NCI-H1105 treated with DMSO at 0.1 percent for 48 hours (cell line): ENCODE data around the gene RBFOX2.

Experiments used
- DNase-seq: peaks from one replicate; lab custom pipeline; 2025; lab: John Stamatoyannopoulos, UW

RBFOX2 gene

DNA sequence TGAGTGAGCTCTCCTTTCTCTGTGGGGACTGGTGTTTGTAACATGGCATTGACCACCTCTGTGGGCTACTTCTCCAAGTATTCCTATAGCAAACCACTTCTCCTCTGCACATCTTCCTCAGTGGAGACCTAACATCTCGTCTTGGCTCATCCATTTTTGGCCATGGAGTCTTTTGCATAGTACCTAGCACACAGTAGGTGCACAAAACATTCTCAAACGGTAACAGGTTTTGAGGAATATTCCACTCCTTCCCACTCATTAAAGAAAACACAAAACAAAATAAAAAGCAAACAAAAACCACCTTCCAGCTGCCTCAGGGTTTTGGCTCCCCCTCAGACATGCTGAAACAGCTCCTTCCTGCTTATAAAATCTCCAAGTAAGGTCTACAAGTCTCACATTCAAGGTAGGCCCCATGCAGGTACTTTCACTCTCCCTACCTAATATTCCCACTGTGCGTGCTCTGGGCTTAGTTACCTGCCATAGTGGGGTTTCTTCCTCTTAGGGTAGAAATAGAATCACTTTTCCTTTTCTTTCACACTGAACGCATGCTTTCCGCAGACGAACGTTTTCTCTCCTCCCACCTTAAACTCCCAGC, 132.4 kb downstream of the RBFOX2 start:
- no peak for DNase-seq

DNA sequence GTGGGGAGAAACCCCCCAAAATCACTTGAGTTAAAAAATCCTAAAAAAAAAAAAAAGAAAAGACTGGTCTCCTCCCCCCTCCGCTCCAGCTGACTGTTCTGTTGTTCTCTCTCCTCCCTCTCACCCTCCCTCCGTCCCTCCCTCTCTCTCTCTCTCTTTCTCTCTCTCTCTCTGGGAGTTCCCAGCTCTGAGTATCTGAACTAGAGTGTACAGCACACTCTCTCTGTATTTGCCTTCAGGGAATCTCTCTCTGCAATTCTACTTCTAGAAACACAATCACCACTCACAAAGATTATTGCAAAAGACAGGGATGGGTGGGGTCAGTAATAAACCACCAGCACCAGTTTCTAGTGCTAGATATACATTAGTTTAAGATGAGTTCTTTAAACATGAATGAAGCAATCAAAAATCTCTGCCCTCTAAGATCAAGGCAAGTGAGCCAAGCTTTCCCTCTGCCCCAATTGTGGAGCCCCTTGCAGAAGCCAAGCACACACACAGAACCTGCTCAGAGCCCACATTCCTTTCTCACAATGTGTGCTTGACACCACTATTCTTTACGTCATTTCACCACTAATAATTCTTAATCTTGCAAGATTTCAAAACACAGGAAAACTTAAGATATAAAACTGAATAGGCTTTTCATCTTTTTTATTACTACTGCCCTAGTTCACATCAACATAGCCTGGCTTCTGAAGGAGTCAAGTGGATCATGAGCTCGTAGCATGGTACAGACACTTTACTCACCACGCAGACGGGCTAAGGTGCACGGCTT, 133.5 kb downstream of the RBFOX2 start:
- no peak for DNase-seq

GRCh38 chr22:35894464-35894878, 134.2 kb downstream of the RBFOX2 start:
- DNase-seq: no peak

GRCh38 chr22:35893698-35894097, 134.9 kb downstream of the RBFOX2 start:
- DNase-seq: no peak

DNA sequence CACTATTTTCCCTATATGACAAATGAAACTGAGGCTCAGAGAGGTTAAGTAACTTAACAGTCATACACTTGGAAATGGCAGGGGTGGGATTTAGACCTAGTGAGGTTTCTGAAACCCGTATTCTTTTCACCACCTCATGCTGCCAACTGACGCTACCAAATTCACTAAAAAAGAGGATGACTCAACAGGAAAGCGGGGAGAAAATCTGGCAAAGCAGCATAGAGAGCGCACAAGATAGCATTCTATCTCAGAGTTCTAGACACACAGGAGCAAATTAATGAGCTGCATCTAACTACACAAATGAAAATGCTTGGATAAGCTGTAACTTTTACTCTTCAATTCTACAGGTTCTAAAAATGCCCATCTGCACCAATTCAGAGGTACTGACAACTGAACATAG, 136.4 kb downstream of the RBFOX2 start:
- DNase-seq: no peak

GRCh38 chr22:35891442-35891841, 137.2 kb downstream of the RBFOX2 start:
- no peak for DNase-seq

GRCh38 chr22:35889071-35889470, 139.6 kb downstream of the RBFOX2 start:
- no peak for DNase-seq

- DNase-seq: no peak
These were observed 140.3 kb downstream of the RBFOX2 start for GRCh38 chr22:35888181-35888870.

GRCh38 chr22:35887296-35887875, 141.2 kb downstream of the RBFOX2 start:
- DNase-seq: no peak

DNA sequence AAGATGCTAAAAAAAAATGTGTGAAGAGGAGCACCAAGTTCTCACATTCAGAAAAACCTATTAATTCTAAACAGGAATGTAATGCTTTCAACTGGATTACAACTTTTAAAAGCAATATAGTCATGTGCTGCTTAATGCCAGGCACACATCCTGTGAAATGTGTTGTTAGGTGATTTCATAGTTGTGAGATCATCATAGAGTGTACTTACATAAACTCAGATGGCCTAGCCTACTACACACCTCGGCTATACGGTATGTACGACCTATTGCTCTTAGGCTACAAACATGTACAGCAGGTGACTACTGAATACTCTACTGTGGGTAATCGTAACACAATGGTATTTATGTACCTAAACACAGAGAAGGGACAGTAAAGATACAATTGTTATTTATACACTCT, 142.3 kb downstream of the RBFOX2 start:
- no peak for DNase-seq

- DNase-seq: no peak
These were observed 144.1 kb downstream of the RBFOX2 start for GRCh38 chr22:35884529-35884928.

DNA sequence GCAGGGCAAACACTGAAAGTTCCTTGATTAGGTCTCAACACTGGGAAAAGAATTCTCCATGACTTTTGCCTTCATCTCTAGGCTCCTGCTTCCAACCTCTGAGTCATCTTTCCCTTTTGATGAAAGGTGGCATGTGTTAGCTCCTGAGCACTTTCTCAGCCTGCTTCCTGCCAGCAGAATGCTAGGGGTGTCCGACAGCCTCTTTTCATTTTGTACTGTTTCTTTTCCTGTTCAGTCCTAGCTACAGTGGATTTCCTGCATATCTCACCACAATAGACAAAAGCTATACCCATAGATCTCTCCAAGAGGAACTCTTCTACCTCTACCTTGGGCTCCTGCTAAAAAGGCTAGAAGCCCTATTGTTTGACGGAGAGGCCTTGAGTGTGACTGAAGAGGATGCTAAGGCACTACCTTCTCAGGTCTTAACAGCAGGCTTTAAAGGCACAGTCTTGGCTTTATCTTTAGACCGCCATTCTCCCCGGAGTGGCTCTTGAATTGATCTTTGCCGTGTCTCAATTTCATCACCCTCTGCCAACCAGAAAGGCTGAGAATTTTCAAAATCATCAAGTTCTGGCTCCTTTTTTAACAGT, 145.5 kb downstream of the RBFOX2 start:
- no peak for DNase-seq

DNA sequence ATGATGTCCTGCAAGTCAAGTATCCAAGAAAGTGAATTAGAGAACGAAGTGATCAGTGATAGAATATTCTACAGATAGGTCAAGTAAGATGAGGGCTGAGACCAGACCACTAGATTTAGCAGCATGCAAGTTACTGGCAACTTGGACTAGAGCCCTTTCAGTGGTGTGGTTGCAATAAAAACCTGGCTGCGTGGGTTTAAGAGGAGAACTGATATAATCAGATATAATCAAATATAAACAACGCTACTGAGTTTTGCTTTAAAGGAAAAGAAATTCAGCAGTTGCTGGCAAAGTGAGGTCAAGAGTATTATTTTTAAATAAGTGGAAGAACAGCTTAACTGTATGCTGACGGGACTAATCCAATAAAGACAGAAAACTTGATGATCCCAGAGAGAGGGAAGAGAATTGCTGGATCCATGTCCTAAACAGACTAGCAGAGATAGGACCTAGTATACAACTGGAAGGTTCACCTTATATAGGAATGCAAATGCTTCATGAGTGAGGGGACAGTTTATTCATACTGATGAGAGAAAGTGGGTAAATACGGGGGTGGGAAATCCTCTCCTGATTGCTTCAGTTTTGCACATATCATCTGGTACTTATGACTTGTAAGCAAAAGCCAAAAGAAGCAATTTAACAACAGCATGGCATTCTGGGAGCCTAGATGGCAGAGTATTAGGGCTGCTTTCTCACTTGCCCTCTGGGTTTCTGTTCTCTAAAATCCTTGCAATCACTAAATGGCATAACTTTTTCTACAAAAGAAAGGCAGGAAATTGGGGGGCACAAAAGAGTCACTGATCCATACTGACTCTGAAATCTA, 146.2 kb downstream of the RBFOX2 start:
- DNase-seq: no peak

- DNase-seq: no peak
These were observed 149.3 kb downstream of the RBFOX2 start for GRCh38 chr22:35879351-35879750.

DNA sequence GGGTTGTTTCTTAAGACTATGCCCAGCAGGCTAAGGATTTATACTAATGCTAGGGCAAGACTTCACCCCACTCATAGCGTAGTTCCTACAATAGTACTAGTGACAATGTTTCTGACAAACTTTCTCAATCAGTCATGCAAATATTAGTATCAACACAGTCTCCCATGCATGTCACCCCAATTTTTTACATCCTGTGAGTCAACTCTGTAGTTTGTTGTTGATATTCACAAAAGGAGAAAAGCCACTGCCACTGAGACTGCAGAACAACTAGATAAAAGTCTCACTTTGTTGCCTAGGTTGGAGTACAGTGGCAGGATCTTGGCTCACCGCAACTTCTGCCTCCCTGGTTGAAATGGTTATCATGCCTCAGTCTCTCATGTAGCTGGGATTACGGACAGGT, 155.2 kb downstream of the RBFOX2 start:
- no peak for DNase-seq

DNA sequence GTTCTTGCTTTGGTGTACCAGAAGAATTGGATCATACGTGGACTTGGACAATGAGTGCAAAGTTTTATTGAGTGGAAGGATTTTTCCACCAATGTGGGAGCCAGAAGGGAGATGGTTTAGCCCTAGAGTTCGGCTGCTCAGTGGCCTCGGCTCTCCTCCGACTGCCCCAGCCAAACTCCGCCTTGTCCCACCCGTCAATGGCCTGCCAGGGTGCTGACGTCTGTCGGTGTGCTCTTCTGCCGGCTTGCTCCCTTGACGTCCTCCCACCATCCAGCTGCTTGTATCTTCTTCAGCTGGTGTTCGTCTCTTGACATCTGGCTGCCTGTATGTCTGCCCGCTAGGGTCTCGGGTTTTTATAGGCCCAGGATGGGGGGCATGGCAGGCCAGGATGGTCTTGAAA, 156.2 kb downstream of the RBFOX2 start:
- no peak for DNase-seq

DNA sequence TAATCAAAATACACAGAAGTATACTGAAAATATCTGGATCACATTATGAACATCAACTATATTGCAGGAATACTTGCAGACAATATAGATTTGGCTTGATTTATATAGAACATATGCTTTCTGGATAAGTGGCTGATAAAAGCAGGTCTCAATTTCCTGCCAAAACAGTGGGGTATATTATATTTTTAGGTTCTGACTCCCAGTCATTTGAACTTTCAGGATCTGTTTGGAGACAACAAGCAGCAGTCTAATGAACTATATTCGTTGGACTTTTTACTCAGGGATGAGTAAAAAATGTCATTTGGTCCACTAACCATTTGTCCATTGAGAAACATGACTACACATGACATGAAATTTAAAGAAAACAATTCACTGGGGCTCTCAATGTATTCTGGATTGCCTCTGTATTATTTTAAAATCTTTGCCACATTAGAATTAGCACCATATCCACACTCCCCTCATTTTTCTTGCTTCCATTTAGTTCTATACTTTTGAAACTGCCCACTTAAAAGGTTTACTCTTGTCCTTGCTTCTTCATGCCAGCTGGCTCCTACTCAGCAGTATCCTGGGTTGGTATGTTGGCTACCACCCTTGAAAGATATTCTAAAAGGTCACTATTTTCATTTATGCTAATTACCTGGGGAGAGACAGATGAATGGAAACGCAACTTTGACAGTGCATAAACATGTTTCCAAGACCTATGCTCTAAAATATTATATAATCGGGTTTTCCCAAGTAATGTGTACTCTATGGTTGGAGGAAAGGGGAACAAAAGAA, 157.9 kb downstream of the RBFOX2 start:
- DNase-seq: no peak

GRCh38 chr22:35868938-35869337, 159.7 kb downstream of the RBFOX2 start:
- no peak for DNase-seq

GRCh38 chr22:35866651-35867050, 162.0 kb downstream of the RBFOX2 start:
- DNase-seq: no peak

DNA sequence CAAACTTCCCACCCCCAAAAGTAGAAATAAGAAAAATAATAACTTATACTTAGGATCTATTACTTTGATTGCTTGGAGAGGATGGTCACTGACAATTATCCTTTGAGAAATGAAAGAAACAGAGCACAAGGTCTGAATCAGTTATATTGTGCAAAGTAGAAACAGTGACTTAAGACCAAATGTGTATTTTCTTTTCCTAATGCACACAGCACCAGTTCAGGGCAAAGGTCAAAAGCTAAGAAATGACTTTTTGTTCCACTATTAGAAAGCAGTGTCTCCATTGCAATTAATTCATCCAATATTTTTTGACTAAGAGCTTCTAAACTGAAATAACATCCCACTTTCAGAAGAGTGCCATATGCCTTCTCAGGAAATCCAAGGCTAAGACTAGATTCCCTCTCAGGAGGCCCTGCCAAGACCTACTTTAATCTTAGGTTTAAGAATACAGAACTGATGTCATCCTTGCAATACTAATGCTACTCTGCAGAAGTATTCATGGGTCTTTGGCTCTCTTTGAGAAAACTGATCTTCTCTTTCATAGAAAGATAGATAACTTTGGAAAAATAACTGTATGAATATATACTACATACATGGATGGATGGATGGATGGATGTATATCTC, 164.0 kb downstream of the RBFOX2 start:
- no peak for DNase-seq
